DMS153 (cell line): ENCODE measurements around the gene SLX9.

Source experiments
- DNase-seq: peaks from one replicate; lab custom pipeline; 2025; lab: John Stamatoyannopoulos, UW

The SLX9 gene

DNA sequence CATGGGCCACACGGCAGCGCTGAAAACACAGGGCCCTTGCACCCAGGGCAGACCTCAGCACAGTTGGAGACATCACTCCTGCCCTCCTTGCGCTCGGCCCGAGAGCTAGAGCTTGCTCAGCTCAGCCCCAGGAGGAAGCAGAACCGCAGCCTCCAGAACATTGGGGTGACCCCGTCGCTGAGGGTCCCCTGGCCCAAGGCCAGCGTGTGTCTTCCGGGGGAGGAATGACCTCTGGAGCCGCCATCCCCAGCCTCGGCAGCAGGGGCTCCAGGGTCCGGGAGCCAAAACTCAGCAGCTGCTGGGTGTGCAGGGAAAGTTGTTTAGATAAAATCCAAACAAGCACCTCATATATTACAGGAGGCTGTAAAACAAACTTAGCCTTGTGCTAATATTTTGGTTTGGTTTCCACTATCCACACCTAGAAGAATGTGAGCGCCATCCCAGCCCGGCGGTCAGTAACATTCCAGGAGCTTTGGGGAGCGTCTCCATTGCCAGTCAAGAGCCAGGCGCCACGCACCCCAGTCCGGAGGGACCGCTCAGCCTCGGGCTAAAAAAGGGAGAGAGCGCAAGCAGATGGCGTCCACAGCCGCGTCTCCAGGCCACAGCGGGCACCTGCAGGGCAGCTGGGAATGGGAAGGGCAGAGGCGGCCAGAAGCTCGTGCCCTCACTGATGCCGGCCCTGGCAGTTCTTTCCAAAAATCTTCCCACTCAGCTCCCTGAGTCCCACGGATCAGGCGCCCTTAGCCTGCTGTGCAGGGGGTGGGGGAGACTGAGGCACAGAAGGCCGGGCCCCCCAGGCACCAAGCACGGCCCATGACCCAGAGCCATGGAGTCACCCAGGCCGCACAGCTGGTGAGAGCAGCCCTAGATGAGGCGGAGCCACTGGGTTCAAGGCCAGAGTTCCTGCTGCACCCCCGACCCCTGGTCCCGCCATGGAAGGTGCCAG lies 52.0 kb downstream of the SLX9 start:
- DNase-seq = no peak

DNA sequence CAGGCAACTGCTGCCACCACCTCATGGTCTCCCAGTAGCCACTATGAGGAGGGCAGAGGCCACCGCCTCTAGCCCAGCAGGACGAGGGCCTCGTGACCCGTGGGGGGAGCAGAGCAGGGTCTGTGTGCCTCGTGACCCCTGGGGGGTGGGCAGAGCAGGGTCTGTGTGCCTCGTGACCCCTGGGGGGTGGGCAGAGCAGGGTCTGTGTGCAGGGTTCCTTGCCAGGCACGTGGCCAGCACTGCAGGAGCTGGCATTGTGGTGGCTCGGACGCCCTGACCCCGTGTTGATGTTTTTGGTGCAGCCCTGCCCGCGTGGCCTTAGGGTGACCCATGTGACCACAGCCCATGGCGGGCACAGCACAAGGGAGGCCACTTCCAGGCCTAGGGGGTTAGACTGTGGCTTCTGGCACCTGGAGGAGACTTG lies 52.8 kb downstream of the SLX9 start:
- DNase-seq = no peak

DNA sequence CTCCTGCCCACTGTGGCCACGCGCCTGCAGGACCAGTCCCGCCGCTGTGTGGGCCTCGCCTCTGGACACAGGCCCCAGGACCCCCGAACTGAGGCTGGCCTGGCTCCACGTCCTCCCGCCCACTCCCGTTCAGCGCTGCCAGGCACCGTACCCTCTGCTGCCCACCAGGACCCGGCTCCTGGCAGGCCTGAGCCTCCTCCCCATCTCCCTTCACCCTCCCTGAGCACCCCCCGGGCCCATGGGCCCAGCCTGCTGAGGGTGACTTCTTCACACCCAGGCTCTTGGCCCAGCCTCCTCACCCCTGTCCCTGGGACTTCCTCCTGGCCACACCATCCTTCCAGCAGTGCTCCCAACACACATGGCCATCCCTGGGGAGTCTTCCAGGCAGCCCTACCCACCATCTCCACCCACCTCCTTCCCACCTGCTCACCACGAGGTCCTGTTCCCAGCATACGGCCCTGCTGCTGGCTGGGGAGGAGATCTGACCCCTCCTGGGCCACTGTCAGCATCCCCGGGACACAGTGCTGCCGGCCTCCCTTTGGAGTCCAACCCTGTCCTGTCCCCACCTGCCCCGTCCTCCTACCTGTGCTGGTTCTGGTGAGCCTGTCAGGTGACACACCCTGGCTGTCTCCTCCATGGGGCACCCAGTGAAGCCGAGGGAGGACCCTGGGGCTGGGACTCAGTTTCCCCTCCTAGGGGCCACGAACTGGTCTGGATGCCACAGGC lies 53.7 kb downstream of the SLX9 start:
- no peak for DNase-seq

DNA sequence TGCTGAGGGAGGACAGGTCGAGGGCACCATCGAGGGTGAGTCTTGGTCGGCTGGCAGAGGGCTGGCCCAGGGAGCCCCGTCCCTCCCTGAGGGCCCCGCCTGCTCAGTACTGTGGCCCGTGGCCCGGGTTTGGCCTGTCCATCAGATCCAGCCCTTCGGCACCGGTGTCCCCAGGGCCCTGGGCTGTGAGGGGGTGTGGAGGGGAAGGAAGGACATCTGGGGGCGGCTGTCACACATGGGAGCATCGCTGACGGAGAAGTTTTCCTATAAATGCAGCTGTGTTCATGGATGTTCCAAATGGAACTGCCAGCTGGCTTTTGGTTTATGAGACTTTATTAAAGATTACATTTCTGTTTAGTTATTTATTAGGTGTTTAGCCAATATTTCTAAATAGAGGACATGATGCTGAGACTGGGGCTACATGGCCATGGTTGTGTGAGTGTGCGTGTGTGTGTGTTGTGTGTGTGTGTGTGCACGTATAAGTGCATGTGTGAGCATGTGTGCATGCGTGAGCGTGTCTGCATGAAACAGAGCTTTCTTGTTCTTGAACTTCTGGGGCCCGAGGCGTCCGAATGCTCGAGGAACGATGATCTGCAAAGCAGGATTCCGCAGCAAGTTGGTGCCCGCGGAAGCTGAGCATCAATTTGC lies 54.3 kb downstream of the SLX9 start:
- no peak for DNase-seq

DNA sequence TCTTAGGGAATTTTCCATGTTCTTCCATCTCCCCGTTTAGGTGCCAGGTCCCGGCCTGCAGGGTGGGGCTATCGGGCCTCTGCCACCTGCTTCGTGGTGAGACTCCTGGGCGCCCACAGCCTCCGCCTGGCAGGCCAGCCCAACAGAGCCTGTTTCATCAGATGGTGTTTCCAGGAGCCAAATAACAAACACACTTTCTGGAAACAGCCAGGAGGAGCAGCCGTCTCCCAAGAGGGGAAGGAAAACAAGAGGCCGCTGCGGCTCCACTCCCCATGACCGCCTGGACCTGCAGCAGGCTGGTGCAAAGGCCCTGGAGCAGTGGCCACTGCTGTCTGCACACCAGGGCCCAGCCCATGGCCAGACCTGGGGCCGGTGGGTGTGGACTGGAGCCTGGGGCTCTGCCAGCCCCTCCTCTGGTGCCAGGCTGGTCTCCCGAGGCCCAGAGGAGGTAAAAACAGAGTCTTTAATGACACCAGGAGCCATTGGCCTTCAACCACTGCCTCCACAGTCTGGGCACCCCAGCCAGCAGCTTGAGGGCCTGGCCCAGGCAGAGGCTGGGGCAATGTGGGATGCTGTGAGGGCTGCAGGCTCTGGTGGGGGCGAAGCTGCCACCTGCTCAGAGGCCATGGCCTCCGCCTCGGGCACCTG lies 55.0 kb downstream of the SLX9 start:
- DNase-seq = no peak

DNA sequence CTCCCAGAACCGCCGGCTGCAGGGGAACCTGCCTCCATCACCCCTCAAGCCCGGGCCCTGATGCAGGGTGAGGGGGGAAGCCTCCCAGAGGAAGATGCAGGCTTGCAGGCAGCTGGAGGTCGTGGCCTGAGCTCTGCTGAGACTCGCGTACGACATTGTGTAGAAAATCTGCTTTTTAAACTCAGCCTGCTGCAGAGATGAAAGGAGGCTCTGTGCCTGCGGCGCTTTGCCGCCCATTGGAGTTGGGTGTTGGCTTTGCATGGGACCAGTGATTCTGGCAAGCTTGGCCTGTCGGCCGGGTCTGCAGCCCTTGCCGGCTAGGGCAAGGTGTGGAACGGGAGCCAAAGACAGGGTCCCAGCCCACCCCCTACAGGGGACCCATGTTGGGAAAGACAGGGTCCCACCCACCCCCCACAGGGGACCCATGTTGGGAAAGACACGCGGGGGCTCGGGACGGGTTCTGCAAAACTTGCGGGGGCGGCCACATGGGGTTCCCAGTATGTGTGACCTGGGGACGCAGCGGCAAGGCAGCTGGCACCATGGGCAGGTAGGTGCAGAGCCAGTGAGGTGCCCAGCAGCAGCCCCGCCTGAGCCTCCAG lies 55.6 kb downstream of the SLX9 start:
- DNase-seq = no peak

DNA sequence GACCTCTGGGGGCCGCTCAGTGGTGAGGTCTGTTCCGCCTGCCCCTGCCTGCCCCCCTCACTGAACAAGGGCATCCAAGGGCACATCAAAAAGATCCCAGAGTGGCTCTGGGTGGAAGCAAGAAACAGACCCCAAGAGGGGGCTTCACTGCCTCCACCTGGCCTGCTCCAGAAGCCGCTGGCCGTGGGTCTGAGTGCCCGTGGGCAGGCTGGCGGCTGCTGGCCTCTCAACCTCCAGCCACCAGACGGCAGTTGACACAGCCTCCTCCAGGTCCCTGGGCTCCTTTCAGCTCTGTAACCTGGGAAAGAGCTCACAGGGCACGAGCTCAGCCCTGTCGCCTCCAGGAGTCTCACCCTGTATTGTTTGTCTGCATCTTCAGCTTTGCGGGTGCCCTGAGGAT lies 56.3 kb downstream of the SLX9 start:
- DNase-seq = no peak

DNA sequence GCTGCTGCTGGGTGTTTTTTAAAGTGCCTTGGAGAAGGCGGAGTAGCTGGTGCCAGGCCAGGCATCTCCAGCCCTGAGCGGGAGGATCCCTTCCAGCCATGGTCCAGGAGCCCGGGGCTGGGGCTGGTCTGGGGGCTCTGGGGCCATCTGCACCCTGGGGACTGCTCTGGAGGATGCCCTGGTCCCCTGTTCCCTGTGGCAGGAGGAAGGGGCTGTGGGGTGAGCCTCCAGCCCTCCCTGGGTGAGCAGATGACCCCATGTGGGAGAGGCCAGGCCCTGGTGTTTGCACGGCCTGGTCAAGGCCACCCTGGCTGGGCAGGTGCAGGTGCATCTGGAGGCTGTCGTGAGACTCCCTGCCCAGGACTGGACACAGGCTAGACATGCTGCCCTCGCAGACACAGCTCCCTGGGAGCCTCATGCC lies 56.7 kb downstream of the SLX9 start:
- no peak for DNase-seq

DNA sequence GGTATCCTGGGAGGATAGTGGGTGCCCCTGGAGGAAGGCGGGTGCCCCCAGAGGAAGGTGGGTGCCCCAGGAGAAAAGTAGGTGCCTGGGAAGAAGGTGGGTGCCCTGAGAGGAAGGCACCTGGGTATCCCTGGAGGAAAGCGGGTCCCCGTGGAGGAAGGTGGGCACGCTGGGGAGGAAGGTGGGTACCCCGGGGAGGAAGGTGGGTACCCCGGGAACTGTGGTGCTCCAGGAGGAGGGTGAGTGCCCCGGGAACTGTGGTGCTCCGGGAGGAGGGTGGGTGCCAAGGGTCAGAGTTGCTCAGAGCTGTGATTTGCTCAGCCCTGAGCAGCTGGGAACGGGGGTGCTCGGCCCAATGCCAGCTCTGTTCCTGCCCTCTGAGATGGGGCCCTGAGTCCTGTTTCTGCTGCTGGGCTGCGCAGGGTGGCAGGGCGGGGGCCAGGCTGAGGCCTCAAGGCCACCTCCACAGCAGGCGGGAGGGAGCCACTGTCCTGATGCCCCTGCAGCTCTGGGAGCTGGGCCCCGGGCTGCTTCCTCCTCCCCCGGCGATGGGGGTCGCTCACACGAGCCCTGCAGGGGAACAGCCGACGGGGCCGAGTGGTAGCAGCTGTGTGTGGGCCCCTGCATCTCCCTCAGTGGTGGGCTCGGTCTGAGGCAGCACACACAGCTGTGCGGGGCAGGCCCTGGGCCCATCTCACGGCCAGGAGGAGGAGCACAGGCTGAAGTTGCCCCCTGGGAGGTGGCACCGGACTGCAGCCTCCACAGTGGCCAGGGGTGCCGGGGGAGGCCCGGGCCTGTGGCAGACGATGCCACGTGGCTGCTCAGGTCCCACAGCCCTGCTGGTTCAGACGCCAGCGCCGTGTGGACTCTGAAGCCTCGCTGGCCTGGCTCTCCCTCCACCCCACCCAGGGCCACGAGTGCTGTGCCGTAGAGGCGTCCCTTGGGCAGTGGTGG lies 57.4 kb downstream of the SLX9 start:
- no peak for DNase-seq

DNA sequence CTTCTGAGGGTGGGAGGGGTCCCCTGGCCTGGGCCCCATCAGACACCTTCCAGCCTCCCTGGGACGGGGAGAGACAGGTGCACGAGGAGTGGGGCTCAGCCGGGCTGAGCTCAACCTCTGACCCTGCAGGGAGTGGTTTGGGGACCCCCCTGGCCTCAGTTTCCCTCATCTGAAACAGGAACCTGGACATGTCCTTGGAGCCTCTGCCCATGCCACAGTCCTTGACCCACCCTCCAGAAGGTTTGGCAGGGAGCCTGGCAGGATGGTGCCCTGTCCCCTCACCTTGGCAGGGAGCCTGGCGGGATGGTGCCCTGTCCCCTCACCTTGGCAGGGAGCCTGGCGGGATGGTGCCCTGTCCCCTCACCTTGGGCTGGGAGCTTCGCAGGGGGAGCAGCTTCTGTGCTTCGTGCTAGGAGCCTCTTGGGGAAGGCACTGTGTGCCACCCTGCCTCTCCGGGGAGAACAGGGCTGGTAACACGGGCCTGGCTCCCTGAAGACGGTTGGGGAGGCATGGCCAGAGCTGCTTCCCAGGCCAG lies 58.3 kb downstream of the SLX9 start:
- no peak for DNase-seq

DNA sequence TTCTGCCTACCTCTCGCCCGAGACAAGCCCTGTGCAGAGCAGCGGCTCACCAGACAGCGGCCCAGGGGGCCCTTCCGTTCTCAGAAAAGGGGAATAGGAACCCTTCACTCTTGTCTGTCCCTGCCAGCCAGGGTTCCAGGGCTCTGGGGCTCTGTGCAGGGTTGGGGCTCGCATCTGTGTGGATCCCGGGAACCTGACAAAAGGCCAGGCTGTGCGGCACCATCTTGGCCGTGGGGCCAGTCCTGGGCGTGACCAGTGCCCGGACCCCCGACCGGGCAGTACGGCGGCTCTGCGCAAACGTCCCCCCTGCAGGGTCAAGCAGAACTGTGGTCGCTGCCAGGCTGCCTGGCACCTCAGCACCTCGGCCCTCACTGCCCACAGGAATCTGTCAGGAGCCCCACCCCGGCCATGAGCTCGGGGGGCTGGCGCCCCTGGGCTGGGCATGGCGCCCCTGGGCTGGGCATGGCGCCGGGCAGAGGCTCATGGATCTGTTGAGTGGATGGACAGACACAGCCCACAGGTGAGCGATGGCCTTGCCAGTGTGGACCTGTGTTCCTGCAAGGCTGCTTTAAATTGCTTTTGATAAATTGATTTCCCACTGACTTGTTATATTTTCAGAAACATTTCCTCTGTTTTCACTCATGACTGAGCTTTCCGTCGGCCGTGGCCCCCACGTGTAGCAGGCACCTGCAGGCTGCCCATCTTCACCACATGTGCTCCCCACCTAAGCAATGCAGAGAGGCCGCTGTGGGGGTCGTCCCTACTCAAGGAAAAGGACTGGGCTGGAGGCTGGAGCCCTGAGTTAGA lies 59.0 kb downstream of the SLX9 start:
- DNase-seq = no peak

DNA sequence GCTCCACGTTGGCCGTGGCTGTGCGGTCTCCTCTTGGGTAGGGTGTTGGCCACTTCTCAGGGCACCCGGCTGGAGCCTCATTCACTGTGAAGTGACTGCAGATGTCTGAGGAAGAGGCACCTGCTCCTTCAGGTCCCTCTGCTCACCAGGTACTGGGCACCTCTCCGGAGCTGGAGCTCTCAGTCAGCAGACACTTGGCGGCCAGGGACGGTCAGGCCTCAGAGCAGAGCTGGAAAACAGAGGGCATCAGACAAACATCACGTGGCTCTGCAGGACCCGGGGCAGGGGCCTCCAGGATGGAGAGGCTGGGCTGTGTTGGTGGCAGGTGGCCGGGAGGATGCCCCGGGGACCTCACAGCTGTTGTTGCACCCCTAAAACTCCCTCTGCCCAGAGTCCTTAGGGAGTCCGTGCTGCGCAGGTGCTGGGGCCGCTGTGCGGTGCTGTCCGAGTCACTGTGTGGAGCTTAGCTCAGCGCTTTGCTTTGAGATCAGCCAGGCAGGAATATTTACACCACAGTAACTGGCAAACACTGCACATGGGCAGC lies 59.7 kb downstream of the SLX9 start:
- no peak for DNase-seq

DNA sequence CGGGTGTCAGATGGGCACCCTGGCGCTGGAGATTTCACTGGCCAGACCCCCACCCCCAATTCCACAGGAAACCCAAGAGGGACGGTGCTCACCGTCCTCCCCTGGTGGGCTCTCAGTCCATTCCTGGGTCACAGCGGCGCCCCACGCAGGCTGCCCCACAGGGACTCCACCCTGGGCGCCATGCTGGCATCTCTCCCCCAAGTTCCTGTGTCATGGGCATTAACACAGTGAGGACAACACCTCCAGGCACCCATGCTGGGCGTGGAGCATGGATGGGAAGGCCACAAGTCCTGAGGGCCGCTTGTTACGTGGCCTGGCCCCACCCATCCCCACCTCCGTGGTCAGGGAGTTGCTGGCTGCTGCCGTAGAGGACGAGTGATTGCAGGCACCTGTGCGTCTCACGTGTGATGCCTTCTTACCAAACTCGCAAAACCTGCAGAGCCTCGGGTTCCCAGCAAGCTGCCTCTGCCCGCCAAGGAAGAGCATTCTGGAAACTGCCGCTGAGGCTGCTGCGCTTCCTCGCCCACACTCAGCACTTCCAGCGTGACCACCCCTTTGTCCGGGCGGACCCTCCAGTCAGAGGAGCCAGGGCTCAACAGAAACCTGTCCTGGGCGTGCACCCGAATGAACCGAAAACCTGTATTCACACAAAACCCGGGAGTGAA lies 60.3 kb downstream of the SLX9 start:
- no peak for DNase-seq

DNA sequence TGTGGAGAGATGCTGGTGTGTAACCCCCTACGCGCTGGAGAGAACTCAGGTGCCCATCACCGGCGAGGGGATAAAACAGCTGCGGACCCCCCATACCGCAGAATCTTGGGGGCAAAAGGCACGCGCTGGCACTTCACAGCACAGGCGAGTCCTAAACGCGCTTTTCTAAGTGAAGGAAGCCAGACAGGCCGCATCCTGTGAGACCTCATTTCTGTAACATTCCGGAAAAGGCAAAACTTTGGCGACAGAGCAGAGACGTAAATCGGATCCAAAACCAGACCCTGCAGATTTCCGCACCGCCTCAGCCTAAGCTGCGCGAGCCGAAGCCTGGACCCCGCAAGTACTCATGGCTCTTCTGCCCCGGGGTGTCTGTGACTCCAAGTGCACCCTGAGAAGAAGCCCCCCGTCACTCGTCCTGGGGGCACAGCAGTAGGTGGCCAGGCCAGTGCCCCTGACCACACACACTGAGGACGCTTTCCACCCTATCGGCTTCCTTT lies 60.9 kb downstream of the SLX9 start:
- no peak for DNase-seq

DNA sequence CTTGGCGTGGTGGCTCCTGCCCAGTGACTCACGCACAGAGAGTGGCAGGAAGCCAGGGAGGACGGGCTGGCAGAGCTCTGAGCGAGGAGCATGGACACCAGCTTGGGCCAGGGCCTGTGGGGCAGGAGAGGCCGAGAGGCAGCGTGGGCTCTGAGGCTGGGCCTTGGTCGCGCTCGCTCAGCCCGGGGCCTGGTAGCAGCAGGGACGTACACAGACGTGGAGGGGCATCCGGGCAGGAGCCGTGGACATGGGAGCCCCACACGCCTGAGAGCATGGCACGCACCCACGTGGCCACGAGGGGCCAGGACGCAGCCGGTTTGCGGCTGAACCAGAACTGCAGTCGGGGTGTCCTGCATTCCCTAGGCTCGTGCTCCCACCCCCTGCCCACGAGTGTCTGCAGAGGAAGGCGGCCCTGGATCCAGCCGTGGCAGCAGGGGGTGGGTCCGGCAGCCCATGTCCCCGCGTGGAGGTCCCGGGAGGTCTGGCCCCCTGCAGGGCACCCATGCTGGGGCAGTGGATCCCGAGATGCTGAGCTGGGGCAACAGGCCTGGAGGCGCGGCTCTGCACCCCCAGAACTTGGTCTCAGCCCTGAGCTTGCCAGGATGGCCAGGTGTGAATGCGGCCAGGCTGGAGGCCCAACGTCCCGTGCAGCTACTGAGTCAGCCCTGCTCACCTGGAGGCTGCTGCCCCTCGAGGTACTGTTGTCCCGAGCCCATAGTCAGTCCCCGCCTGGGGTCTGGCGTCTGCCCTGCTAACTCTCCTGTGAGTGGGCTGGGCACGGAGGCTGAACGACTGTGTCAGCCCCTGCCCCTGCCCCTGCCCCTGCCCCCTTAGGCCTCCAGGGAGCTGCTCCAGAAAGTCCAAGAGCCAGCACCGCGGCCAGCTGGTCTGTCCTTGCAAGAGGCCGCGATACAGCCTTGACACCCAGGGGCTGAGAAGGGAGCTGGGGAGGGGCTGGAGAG lies 61.6 kb downstream of the SLX9 start:
- no peak for DNase-seq

DNA sequence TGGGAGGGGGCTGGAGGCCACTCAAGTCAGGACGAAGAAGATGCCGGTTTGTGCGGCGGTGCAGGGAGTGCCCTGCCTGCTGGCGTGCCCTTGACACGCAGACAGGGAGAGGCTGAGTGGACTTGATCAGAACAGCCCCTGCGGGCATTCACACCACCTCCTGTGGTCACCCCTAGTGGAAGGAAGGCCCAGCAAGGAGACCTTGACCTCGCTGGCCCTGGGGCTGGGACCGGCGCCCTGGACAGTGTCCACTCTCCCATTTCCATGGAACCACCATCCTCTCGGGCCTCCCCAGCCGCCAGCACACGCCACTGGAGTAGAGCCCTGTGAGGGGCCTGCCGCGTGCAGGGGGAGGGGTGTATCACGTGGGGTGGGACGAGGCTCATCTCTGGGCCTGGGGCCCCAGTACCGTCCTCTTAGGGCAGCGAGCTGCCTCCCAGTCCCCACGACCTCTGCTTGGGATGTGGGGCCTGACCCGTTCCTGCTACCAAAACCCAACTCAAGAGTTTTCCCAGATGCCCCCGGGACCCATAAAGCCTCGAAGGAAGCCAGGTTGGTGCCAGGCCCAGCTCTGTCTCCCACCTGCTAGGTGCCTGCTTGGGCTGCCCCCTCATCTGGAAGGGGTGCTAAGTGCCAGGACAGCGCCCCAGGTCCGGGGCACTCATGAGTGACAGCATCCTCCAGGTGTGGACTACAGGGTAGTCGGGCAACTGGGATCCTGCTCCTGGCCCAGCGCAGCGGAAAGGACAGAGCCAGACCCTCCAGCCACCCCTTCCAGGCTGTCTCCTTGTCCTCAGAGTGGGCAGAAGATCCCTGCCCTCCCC lies 62.8 kb downstream of the SLX9 start:
- DNase-seq = no peak
